ENCODE data around the gene MZF1.

- TF ChIP-seq TAF1 (IDR thresholded peaks at IDR 0.05; ENCODE audit: low read depth): no peak
- no peak for TF ChIP-seq ZBTB7A (IDR thresholded peaks at IDR 0.05; ENCODE audit: low read depth)
Observed at GRCh38 chr19:58516246-58516836, 56.8 kb downstream of the MZF1 start.

Measured in Ishikawa (cell line).